NCI-H82 treated with DMSO at 0.1 percent for 48 hours (cell line): Measurements from ENCODE around the gene TMEM203.
A peak's percentile ranks its signal among the peaks of the same experiment; 100 is the strongest.

Experiments
- DNase-seq: peaks from one replicate; lab custom pipeline; 2025; ENCODE audit not compliant: unreplicated experiment; lab: John Stamatoyannopoulos, UW

Gene TMEM203

DNA sequence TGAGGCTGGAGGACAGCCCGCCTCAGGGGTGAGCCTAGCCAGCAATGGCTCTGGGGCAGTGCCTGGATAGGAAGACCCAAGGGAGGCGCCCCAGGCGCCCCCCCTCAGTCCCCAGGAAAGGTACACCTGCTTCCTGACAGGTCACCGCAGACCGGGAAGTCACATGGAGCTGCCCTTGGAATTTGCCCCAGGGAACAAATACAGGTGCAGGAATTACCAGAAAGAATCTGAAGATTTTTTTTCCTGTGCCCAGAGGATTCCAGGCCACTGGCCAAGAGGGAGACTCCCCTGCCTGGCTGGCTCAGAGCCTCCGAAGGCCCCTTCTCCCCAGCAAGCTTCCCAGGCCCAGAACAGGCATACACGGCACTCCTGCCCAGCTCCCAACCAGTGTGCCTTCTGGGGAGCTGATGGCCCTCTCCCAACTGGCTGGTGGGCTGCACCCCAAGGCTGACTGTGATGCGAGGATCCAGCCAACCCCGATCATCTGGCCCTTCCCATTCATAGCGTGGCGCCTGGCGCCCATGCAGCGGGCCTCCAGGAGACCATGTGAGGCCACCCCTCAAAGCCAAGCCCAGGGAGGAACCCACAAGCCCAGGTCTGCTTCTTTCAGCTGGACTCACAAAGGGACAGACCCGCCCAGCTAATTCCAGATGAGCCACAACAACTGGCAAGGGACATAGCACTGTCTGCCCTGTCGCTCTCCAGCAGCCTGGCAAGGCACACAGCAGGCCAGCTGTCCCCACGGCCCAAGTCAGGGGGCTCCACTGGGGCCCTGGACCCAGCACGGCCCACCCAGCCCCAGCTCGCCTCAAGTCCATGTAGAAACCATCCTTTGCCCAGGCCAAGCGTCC, 7.2 kb downstream of the TMEM203 start:
- DNase-seq, result no peak

DNA sequence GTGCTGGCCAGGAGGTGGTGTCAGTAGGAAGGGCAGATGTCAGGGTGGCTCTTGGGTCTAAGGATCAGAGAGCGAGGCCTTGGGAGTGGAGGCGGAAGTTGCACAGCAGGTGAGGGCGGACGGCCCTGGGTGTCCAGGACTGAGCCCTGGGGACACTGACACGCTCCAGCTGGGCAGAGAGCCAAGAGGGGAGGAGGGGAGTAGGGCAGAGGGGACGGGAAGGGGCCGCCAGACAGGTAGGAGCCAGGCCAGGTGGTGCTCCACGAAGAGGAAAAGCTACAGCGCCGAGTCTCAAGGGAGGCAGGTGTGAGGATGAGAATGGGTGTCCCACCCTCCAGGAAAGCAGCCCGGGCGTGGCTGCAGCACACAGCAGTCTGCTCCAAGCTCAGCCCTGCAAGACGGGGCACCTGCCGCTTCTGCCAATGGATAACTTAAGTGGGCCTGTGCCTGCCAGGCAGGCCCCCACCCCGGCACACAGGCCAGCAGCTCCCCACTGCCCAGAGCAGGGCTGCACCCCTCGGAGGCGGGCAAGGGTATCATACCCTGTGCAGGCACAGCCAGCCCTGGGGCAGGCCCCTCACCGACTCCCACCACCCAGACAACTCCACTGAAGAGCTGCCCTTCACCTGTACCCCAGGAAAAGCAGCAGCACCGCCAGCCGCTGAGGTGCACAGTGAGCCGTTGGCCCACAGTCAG, 9.8 kb downstream of the TMEM203 start:
- DNase-seq, result no peak

DNA sequence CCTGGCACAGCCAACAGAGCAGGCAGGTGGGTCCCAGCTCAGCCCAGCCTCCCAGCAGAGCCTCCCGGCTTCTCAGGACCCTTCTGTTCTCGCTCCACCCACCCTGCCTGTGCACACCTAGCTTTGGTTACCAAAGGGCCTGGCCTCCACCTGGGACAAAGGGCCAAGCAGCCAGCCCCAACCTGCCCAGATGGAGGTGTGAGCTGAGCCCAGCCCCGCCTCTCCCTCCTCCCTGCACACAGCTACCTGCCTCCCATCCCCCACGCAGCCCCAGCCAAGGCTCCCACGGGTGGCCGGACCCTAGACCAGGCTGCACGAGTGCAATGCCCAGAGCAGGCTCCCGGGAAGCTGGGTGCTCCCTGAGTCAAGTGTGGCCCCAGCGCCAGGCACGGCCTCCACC, 10.5 kb downstream of the TMEM203 start:
- no peak for DNase-seq

DNA sequence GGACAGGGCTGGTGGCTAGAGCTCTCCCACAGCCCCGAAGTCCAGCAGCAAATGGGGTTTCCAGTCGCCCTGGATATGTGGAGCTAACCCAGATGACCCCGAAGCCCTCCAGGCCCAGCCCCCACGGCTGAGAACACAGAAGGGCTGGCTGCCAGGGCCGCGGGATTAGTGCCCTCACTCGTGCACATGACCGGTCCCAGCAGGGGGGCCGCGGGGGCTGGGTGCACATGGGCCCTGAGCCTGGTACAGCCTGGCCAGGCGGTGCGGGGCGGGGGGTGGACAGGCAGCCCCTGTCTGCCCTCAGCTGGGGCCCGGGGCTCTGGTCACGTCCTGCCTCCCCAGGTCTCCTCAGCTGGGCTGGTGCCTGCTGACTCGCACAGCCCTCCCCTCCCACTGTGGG, 11.1 kb downstream of the TMEM203 start:
- no peak for DNase-seq

DNA sequence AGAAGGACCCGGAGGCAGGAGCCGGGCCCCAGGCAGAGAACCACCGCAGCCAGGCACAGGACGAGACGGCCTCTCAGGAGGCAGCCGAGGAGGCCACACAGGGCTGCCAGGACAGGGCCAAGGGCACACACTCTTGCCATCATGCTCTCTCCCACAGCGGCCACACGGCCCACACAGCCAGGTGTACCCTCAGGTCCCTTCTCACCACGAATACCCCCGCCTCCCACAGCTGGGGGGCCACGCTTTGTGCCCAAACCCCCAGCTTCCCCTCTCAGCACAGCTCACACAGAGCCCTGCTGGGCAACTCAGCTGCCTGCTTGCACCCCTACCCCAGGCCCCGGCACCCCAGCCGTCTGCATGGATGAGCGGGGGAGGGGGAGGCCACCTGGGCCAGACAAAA, 11.7 kb downstream of the TMEM203 start:
- DNase-seq, result no peak

DNA sequence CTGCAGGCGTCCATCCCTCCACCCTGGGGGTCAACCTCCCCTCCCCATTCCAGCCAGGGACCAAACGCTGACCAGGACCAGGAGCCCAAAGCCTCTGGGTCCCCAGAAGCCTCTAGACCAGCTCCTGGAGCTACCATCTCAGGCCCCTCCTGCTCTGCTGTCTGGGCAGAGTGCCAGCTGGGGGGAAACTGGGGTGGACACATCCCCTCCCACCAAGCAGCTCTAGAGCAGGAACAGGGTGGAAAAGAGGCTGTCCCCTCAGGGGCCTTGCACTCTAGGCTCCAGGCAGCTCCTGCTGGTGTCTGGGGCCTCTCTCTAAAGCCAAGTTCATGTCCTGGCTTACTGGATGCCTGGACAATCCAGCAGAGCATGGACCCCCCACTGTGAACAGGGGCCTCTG, 12.6 kb downstream of the TMEM203 start:
- no peak for DNase-seq

DNA sequence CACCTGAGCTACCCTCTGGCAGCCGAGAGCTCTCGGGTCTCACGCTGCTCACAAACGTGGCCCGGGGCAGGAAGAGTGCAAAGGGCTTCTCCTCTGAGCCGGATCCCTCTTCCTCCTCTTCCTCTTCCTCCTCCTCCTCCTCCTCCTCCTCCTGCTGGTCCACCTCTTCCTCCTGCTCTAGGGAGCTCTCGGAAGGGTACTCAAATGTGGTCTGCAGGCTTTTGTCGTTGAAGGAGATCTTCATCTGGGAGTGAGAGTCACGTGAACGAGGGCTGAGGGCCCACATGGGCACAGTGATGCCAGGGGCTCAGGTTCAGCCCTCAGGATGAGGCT, 13.0 kb downstream of the TMEM203 start:
- DNase-seq, result no peak

DNA sequence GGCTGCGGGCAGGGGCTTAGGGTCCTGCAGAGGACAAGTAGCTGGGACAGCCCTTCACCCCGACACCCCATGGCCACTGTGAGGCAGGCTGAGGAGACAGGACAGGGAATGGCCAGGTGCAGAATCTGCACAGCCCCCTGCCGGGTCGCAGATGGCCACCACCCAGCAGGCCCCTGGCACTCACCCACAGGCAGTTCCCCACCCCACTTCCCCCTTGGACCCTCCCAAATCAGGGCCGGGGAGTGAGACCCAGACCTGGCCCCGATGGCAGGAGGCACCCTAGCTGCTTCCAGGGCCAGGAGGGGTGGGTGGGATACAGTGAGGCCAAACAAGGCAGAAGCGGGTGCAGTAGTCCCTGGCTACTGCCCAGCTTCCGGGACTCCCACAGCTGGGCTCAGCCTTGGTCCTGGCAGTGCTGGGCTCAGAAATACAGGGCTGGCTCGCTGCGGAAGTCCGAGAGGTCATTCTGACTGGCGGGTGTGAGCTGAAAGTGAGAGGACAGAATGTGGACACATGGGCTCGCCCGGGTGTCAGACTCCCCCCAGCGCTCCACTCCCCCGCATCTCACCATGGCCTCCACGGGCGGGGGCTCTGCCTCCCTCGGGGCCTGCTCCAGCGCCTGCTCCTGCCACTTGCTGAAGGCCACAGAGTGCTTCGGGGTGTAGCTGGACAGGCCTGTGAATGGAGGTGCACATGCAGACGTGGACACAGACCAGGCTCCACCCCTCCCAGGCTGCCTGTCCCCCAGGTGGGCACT, 13.6 kb downstream of the TMEM203 start:
- no peak for DNase-seq

DNA sequence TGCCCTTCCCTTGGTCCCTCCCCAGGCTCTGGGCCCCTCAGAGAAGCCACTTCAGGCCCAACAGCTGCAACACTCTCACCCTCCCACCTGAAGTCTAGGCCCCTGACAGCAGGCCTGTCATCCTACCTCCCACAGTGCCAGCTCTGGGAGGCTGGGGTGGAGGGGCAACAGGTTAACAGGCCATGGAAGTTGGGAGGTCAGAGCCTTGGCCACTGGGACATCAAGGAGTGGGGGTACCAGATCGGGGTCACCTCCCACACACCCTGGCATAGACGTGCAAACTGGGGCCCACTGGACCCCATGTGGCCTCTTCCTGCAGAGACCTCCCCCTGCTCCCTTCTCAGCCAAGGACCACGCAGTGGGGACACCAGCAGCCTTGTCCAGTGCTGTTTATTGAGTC, 14.2 kb downstream of the TMEM203 start:
- no peak for DNase-seq

DNA sequence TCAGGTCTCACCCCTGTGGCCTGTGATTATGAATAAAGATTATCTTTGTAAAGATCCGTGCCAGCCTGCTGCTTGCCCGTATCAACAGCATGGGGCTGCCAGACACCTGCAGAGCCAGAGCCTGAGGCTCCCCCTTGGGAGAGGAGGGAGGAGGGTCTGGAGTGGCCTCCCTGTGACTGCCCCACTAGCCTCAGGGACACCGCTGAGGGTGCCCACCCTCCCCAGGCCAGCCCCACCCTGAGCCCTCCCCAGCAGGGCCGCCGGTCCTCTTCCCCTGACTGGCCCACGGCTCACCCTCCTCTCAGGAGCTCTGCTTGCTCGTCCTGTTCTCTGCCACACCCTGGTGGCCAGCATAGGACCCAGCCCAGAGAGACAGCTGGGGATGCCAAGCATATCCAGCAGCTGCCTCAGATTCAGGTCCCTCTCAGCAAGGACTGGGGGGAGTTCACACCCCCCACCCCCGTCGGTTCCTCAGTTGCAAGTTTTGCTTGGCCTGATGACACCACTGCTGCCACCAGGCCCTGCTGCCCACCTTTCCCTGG, 15.1 kb downstream of the TMEM203 start:
- DNase-seq, result no peak

DNA sequence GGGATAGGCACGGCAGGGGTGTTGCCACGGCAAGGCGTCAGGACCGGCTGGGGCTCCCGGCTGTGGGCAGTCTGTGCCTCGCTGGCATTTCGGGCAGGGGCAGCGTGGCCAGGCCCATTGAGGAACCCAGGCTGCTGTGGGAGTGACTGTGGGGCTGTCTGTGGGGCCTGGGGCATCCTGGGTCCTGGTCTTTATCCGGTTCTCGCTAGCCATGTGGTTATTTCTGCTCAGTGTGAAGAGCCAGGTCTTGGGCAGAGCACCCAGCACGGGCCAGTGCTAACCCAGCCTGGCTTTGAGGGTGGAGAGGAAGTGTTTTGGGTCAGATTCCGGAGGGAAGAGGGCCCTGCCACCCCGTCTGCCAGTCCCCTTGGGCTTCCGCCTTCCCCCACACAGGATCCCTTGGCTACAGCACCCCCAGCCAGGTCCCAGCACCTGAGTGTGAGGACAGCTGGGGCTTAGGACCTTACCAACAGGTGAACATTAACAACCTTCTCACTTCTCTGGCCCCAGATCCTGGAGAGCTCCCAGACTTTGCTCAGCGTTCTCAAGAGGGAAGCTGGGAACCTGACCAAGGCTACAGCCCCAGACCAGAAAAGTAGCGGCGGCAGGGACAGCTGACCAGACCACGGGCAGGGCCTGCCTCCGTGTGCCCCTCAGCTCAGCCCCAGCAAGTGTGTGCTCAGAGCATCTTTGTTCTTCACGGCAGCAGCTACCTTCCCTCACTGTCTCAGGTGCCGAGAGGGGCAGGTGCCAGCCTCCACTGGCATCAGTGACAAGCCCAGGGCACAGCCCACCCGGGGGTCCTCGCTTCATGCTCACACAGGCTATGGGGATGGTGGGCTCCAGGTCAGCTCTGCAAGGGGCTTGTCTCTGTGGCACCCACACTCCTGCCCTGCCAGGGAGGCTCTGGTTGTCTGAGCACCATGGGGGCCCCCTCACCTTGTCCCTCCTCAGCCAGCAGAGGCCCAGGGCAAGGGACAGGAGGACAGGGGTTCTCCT, 15.9 kb downstream of the TMEM203 start:
- no peak for DNase-seq

DNA sequence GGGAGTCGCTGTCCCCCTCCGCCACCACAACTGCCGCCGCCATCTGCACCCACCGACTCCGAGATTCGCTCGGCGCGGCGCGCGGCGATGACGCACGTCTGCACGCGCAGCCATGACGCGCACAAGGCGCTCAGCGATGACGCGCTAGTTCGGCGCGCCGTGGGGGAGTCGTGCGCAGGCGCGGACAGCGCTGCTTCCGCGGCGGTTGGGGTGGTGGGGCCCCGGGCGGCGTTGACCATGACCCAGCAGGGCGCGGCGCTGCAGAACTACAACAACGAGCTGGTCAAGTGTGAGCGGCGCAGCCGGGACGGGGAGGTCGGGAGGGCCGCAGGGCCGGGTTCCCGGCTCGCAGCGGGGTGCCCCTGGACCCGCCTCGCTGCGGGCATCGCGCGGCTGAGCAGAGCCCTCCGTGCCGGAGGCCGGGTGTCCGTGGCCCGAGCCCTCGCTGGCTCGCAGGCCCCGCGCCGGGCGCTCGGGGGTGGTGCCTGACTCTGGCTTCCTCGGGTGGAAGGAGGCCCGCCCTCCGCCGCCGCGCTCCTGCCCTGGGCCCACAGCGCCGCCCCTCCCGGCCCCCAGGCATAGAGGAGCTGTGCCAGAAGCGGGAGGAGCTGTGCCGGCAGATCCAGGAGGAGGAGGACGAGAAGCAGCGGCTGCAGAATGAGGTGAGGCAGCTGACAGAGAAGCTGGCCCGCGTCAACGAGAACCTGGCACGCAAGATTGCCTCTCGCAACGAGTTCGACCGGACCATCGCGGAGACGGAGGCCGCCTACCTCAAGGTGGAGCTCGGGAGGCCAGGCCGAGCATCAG, 16.8 kb downstream of the TMEM203 start, which contains the start of the genes ANAPC2 and SSNA1:
ANAPC2 (minus strand) TSS at position 71 of the 807 bp plus-strand sequence; CDS start at position 43, 28 bp downstream.
SSNA1 (plus strand) TSS at position 187 of the 807 bp plus-strand sequence; CDS start at position 238, 51 bp downstream.
- DNase-seq, result peak; percentile 52

DNA sequence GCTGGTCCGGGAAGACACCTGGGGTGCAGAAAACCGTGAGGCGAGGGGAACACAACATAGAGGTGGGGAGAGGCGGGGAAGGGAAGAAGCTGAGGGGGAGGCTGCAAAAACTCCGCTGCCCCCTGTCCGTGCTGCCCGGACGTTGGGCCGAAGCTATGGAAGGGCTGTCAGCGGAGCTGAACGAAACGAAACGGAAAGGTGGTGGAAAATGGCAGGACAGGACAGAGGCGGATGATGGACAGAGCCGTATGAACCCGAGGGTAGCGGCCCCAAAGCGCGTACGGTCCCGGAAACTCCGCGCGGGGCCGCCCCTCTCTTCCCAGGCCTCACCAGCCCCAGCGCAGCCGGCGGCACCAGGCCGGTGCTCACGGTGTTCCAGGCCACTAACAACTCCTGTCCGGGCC, 17.4 kb downstream of the TMEM203 start:
- DNase-seq, result no peak

DNA sequence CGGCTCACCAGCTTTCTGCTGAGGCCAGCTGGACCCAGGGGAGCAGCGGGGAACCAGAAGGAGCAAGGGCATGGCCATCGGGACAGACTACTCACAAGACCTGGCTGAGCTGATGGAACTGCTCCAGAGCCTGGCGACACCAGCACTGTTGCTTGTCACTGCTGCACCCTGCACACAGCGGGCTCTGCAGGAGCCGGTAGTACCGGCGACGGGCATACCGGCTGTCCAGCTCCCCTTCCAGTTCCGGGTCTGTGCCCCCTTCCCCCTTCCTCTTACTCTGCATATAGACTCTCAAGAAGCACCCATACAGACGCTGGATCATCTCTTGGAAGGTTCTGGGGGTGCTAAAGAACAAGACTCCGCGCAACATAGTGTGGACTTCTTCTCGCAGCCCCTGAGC, 18.1 kb downstream of the TMEM203 start:
- no peak for DNase-seq

DNA sequence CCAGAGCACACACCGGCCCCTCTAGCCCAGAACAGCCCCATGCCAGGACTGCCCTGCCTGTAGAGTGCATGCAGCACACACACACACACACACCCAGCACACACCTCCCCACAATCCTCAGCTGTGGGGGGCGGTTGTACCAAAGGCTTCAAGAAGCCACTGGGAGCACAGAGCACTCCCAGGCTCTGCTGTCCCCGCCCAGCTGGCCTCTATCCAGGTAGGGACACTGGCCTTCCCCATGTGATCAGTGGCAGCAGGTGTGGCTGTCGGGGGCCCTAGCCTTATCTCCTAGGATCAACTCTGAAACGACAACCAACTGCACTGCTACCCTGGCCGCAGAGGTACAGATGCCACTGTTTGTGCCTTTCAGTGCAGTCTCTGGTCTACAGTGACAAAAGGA, 19.1 kb downstream of the TMEM203 start:
- DNase-seq, result no peak

DNA sequence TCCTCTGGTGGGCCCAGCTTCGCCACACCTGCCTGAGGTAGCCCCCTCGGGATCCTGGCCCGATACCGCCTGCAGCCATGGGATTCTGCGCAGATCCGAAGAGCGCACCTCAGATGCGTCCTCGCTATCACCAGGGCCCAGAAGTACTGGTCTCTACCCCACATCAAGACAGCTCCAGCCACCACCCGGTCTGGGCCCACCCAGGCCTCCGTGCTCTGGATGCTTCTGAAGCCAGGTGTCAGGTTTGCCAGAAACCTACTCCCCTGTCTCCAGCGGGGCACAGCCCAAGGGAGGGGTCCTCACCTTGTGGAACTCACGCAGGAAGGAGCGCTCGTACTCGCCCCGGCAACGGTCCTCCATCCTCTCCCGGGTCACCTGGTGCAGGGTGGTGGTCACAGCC, 19.5 kb downstream of the TMEM203 start:
- DNase-seq, result no peak

DNA sequence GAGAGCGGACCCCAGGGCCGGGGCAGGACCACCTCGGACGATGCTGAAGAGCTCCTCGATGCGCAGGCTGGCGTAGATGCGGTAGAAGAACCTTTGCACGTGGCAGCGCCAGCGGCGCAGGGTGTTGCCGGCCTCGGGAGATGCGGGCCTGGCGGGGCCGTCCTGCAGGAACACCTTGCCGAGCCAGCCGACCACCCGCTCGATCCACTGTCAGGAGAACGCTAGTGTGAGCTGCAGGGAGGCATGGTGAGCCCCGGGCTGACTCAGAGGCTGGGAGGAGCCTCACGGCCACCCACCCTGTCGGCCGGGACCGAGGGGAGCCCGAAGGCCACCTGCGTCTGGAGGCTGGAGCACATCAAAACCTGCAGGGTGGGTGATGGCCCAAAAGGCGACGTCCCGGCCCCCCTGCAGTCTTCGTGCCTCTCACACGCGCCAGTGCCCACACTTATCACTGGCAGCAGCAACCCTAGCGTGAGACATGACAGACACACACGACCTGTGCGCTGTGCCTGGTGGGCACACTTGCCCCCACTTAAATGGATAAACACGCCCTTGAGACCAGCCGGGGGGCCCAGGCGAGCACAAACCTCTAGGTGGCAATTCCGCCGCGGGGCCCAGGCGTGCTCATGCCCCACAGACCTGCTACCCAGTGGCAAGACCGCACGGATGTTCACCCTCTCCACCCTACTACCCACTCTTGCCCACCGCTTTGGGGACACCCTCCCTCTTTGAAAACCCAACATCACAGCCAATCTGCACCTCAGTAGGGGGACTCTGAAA, 20.4 kb downstream of the TMEM203 start:
- no peak for DNase-seq

DNA sequence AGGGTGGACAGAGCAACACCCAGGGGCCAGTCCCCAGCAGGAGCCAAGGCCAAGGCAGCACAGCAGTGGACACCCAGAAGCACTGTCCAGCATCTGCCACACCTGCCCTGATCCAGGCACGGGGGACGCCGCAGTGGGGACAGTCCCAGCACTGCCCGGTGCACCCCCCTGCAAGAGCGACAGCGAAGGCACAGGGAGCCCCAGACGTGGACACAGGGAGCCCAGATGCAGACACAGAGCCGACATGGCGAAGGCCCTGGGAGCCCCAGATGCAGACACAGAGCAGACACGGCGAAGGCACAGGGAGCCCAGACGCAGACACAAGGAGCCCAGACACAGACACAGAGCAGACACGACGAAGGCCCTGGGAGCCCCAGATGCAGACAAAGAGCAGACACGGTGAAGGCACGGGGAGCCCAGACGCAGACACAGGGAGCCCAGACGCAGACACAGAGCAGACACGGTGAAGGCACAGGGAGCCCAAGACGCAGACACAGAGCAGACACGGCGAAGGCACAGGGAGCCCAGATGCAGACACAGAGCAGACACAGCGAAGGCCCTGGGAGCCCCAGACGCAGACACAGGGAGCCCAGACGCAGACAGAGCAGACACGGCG, 21.4 kb downstream of the TMEM203 start:
- no peak for DNase-seq
